SH-SY5Y (cell line): Measurements from ENCODE around the gene RPS27L.

Experiments
- GATA2 ChIP-seq: IDR thresholded peaks from 2 replicates; pipeline ENCODE4 v1.6.1; 2011; ENCODE audit warnings: mild to moderate bottlenecking, low read depth, low read length
- GATA3 ChIP-seq: IDR thresholded peaks from 2 replicates; pipeline ENCODE4 v1.6.1; 2011; ENCODE audit warnings: low read depth, mild to moderate bottlenecking, low read length, moderate library complexity

DNA sequence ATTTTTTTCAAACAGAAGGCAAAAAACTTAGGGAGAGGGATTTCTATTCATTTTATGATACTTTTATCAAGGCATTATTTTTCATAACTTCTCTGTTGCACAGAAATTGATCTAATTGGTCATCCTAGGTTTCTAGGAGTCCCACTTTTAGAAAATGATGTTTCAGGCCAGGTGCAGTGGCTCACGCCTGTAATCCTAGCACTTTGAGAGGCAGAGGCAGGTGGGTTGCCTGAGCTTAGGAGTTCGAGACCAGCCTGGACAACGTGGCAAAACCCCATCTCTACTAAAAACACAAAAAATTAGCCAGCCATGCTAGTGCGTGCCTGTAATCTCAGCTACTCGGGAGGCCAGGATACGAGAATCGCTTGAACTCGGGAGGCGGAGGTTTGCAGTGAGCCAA is 32.8 kb downstream of the RPS27L start:
- TF ChIP-seq GATA3 = no peak
- TF ChIP-seq GATA2 = no peak
